HG03066 (cell line): ENCODE results near the gene MYL4.

Experiments
- ATAC-seq: cut with Tn5 transposase; IDR thresholded peaks from one replicate; pipeline ENCODE4 v1.9.1; 2021; ENCODE audit warnings: low read depth; ENCODE audit not compliant: unreplicated experiment

Gene MYL4

DNA sequence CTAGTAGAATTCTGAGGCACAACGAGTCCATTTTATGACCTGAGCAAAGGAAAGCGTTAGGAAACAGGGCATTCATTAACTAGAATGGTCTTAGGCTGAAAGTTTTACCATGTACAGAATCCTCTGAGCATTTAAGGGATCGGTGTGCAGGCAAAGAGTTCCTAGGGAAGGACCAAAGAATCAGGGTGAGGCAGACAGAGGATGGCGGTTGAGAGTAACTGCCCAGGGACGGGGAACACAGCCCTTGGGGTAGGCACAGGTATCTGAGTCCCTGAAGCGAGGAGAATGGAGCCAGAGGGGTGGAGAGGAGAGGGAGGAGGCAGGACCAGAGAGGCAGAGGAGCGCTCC is 30.4 kb downstream of the MYL4 start:
- no peak for ATAC-seq

DNA sequence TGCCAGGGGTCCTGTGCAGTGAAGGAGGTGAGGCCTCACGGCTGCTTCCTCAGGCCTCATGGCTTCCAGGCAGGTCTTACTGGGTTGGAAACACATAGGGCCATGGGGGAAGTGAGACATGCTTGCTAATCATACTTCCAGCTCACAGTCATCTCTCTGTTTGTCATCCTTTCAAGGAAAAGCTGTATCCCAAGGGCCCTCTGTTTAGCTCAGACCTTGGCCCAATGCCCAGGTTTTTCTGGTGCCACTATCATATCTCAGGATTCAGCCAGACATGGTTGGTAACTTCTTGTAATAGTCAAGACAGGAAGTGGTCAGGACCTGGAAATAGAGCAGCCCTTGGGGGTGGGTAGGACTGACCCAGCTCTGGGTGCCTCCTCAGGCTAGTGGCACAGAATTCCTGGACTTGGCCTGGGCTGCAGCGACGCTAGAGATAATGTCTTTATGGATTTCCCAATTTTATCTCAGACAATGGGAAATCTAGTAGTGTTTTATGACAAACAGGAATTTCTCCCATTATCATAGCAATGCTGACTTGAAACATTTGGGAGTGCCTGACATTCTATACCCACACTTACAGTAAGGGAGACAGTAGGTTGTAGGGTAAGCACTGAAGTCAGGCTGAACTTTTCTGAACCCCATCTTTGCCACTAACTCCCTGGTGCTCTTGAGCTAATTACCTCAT is 31.0 kb downstream of the MYL4 start:
- no peak for ATAC-seq

DNA sequence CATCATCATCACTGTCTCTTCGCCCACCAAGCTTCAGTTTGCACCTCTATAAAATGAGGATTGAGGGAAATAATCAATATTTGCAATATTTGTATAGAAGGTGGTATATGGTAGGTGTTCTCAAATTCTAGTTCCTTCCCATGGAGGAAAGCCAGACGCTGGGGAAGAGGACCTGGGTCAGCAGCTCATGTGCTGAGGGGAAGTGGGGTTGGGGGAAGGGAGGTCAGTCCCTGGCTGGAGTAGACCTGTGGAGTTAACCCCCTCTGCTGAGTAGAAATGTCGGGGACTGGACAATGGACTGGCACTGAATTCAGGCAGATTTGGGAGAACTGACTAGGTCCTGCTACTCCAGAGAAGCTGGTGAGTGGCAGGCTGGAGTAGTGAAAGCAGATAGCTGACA is 31.7 kb downstream of the MYL4 start:
- ATAC-seq: no peak

DNA sequence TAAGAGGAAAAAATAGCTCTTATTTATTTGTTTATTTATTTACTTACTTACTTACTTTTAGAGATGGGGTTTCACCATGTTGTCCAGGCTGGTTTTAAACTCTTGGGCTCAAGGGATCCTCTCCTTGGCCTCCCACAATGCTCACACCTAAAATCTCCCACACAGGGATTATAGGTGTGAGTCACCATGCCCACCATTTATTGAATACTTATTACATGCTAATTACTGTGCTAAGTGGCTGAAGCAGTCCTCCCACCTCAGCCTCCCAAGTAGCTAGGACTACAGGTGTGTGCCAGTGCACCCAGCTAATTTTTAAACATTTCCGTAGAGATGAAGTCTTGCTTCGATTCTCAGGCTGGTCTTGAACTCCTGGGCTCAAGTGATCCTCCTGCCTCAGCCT is 33.5 kb downstream of the MYL4 start:
- no peak for ATAC-seq

DNA sequence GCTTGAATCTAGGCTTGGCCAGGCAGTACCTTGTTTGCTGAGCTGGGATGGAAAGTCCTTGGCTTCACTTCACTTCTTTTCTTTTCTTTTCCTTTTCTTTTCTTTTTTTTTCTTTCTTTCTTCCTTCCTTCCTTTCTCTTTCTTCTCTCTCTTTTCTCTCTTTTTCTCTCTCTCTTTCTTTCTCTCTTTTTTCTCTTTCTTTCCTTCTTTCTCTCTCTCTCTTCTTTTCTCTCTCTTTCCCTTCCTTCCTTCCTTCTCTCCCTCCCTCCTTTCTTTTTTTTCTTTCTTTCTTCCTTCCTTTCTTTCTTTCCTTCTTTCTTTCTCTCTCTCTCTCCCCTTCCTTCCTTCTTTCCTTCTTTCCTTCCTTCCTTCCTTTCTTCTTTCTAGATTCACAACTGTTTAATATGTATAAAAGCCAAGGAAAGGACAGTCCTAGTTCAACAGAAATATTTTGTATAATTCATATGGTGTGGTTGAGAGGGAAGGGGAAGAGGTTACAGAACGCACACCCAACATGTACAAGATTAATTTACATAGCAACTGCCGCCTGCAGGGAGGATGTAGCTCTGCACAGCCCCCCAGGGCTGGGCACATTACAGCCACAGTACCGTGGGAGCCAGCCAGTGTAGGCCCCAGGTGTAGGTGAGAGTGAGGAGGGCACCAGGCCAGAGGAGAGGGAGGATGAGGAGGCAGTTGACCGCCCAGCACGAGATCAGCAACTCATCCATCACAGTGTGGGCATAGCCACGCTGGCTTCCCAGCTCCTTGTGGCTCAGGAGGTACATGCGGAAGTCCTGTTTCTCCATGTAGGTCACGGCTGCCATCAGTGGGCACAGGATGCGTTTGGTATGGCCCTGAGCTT is 34.8 kb downstream of the MYL4 start:
- ATAC-seq: no peak

DNA sequence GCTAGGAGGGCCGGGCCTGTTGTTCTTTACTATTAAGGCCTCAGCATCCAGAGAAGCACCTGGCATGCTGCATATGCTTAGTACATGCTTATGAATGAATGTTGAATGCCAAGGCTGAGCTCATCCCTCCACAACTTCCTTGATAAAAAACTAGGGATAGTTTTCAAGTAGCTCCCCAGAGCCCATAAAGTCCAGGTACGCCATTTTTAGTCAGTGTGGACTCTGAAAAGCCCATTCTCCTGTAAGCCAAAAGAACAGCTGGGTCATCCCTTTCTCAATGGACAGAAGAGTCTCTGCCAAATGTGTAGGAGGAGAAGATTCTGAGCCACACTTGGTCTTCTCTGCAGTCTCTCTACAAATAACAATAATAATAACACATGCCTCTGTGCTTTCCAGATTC is 35.5 kb downstream of the MYL4 start:
- no peak for ATAC-seq

DNA sequence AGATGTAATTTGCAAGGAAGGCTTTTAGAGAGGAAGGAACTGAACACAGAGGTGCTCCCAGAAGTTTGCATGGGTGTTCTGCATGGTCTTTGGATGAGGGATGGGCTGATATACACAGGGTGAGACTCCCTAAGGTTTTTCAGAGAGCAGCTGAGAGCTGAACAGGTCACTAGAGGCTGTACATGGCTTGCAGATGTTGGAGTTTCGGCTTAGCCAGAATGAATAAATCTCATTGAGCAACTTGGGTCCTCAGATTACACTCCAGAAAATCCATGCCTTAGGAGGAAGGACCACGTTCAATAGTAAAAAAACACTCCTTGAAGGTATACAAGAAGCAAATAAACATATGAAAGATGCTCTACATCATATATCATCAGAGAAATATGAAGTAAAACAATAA is 37.0 kb downstream of the MYL4 start:
- no peak for ATAC-seq

DNA sequence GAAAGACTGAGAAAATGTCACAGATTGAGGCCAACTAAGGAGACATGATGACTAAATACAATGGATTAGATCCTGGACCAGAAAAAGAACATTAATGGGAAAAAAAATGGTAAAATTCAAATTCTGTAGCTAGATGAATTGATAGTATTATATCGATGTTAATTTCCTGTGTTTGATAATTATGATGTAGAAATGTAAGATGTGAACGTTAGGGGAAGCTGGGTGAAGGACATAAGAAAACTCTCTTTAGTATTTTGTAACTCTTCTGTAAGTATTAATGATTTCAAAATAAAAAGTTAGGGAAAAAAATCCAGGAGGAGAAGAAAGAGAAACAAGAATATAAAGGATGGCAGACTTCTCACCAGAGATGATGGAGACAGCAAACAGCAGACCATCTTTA is 41.7 kb downstream of the MYL4 start:
- no peak for ATAC-seq

DNA sequence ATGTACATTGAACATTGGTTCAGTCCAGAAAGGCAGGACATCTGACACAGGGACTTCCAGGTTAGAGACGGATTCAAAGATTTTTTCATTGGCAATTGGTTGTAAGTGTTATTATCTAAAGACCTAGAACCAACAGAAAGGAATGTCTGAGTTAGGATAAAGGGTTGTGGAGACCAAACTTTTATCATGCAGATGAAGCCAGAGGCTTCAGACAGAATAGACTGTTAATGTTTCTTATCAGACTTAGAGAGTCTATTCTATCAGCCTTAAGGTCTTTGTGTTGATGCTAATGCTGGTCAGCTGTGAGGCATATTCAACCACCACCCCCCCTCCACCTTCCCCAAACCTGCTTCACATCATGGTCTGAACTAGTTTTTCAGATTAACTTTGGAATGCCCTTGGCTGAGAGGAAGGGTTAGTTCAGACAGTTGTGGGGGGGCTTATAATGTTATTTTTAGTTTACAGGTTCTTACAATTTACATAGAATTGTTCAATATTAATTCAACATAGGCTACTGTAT is 42.3 kb downstream of the MYL4 start:
- no peak for ATAC-seq

DNA sequence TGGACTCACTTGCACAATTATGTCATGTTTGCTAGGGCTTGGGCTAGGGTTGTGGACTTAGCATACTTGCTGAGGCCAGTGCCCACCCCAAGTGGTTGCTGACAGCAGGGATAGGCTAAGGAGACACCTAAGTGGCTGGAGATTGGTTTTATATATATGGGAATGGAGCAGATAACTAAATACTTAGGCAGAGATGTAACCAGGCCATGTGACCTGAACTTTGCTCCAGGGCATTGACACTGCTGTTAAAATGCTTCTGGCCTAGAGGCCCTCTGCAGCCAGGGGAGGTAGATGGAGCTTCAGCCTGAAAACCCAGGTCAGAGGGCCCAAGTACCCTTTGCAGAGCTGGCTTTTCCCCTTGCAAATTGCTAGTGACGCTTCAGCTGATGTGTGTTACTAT is 43.1 kb downstream of the MYL4 start:
- no peak for ATAC-seq

DNA sequence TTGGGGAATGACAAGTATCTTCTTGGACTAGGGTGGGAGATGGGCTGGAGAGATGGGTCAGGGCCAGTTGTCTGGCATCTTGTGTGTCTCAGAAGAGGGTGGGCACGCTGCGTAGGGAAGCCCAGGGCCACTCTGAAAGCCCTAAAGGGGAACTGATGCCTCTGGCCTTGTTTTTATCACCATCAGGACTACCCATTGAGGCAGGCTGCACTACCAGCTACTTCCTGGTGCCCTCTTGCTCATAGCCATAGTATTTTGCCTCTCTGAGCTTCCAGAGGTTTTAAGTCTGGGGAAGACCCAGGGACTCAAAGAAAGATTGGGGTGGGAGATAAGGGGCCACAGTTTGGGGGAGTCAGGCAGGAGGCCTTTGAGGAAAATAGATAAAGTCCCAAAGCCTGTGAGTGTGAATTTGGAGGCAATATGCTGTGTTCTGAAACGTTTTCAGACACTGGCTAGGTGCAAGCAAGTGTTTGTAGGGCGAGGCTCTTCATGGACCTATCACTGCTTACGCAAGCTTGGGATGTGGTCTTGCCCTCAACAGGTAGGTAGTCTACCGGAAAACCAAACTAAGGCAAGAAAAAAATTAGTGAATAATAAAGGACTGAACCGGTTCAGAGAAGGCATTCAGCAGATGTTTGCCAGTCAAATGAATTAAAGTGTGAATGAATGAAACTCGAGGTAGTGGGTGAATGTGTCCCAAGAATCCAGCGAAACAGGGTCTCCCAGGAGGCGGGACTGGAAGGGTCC is 43.8 kb downstream of the MYL4 start:
- no peak for ATAC-seq

DNA sequence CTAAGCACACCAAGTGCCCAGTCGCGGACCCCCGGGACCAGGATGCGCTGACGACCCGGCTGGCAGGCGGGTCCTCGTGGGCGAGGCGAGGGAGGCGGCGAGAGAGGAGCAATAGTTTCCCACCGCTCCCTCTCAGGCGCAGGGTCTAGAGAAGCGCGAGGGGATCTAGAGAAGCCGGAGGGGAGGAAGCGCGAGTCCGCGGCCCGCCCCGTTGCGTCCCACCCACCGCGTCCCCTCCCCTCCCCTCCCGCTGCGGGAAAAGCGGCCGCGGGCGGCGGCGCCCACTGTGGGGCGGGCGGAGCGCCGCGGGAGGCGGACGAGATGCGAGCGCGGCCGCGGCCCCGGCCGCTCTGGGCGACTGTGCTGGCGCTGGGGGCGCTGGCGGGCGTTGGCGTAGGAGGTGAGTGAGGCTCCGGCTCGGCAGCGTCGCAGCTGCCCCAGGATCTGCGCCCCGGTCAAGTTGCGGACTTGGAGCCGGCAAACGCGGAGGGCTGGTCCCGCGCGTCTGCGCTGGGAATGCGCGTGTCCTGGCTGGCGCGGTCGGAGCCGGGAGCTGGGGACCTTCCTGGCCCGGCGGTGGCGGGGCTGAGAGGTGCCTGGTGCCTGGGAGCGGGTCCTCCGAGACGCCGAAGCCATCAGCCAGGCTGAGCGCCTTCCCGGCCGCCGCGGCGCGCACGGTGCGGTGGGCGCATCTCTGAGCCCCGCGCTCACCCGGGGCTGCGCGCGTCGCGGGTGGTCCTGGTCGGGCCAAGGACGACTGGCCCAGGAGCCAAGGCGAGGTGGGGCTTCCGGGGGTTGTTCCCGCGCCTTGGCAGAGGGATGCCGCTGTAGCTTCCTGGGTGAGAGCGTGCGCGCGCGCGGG is 44.6 kb downstream of the MYL4 start, which contains the start of gene ITGB3:
TSS of gene ITGB3 (plus strand) at position 287 of the 862 bp plus-strand sequence. CDS start at position 322, 35 bp downstream.
- peak; percentile 87 for ATAC-seq

DNA sequence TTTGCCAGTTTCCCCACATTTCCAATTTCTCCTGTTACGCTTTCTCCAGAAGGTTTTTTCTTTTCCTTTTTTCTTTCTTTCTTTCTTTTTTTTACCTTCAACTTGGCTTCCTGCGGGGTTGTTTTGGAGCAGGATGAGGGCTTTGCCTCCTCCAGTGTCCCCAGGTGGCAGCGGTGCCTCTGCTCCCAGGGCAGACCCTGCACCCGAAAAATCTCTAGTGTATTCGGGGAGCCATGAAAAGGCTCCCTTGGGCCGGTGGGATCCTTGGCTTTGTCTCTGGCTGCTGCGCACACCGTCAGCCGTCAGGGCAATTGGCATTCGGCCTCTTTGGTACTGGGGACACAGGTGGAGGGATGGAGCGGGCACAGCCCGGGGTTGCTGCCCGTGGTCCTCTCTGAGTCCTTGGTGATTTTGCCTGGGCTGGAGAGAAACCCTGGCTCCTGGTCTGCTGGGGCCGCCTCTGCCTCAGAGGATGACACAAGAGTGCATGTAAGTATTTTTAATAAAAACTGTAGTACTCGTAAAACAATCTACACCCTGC is 45.3 kb downstream of the MYL4 start:
- no peak for ATAC-seq

DNA sequence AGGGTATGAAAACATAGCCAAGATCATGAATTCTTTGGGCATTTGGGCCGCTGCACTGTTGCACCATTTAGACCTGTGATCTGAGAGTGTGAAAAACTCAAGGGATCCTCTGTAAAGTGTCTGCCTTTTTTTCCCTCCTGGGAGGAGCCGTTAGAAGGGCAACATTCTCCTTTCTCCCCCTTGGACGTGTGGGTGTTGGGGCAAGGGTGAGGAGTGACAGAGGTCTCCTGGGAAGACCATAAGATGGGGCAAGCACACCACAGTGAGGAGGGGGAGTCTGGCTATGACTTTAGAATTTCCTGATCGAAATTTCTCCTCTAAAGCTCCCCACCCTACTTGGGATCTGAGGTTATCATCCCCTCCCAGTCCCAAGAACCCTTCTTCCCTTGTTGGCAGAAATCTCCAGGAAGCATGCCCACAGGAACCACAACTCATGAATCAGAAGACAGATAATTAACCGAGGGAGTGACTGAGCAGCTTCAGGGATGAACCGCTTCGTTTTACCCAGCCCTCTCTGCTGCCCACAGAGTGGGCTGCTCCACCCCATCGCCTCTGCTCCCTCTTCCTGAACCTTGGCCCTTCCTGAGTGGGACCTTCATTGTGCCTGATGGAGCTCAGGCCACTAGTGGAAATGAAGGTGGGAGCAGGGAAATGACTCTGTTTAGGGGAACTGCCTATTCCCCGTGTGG is 48.6 kb downstream of the MYL4 start:
- no peak for ATAC-seq

DNA sequence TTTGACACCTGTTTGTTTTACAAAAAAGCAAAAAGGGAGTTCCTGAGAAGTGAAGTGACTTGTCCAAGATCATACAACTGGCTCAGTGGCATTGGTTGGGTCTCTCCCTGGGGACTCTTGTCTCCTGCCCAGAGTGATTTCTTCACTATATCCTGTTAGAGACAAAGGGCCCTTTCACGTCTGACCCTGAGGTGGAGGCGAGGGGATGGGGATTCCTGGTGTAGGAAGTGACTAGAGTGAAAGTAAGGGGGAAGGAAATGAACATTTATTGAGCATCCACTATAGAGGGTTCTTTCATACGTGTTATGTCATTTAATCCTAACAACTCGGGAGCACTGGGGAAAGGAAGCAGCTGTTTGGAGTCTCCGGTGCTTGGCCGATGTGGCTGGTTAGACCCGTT is 53.4 kb downstream of the MYL4 start:
- ATAC-seq: no peak

DNA sequence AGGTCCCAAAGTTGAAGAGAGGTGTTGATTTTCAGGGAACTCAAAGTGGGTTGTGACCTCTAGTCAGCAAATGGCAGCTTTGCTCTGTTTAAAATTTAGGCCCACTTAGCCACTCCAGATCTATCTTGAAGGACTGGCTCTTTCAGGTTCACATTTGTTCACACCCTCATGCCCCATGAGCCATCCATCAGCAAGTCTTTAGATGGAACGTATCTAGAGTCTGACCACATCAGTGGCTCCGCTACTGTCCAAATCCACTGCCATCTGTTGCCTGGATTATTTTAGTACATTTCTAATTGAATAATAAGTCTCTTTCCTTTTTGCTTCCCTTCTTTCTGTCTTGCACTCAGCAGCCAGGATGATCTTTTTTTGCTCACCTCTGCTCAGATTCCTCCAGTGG is 55.0 kb downstream of the MYL4 start:
- no peak for ATAC-seq

DNA sequence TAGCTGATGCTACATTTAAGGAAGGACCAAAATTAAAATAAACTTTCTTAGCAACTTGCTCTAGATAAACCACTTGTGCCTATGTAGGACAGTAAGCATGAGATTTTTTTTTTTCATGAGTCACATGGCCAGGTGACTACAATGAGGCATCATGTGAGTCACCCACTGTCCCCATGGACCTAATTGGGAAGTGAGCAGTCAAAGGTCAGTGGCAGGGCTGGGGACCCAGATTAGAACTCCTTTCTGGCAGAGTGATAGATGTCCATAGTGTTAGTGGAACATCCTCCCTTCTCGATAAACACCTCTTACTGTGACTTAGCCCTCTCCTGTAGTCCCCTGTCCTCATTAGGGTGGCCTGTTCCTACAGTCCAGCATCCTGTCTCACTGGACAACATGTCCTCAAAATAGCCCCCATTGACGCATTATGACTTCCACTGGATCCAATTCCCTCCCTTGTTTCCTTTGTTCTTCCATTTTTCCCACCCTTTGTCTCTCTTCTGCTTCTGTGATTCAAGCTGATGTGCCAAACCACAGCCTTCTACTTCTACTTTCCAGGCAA is 56.9 kb downstream of the MYL4 start:
- ATAC-seq: no peak

DNA sequence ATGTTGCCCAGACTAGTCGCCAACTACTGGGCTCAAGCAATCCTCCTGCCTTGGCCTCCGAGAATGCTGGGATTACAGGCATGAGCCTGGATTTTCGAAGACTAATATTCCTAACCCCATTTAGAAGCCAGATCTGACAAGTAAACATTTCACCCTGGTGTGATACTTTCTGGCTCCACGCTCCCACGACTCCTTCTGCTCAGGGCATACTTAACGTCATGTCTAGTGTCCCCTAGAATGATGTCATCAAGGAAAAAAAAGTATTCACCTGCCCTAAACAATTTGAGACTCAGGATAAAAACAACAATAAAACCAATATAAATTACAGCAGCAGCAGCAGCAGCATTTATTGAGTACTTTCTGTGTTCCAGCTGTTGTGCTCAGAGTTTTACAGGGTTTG is 57.6 kb downstream of the MYL4 start:
- ATAC-seq: no peak

DNA sequence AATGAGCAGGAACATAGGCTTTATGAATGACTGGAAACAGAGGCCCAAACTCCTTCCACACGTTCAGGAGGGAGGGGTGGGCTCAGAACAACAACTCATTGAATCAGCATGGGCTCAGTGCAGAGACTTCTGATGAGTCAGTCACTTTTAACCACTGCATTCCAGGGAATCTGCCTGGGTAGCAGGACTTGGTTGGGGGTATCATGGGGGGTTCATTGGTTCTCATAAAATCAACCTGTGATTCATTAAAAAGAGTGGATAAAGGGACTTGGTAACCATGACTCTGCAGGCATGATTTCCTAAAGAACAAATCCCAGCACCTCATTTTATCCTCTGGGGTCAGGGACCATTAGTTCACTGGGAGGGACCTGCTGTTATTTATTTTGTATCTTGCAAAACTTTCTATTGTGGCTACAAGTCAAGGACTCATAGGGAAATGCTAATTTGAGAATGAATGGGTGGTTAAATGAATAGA is 58.2 kb downstream of the MYL4 start:
- ATAC-seq: no peak
